BE2C (cell line): ENCODE measurements around the gene E2F3.

Source experiments
- DNase-seq: peaks from one replicate; pipeline ENCODE4 v3.0.0-alpha.2; 2020
- H3K27me3 ChIP-seq: fragments of 250-450 bp; sonication (Bioruptor Pico); 2 replicates; pipeline ENCODE4 v1.5.1; 2020; ENCODE audit warnings: mild to moderate bottlenecking
- H3K36me3 ChIP-seq: fragments of 250-450 bp; sonication (Bioruptor Pico); 2 replicates; pipeline ENCODE4 v1.5.1; 2020; ENCODE audit warnings: mild to moderate bottlenecking
- H3K4me1 ChIP-seq: fragments of 250-450 bp; sonication (Bioruptor Pico); 2 replicates; pipeline ENCODE4 v1.5.1; 2020
- H3K4me3 ChIP-seq: 2 replicates; pipeline ENCODE4 v1.5.1; 2011; ENCODE audit warnings: low read depth, low read length
- H3K9me3 ChIP-seq: fragments of 250-450 bp; sonication (Bioruptor Pico); 2 replicates; pipeline ENCODE4 v1.5.1; 2020
- TF ChIP-seq, protein P1 (sequence below): IDR thresholded peaks from 2 replicates; pipeline ENCODE4 v1.5.1; 2012; ENCODE audit warnings: mild to moderate bottlenecking, low read depth, low read length

E2F3 gene

DNA sequence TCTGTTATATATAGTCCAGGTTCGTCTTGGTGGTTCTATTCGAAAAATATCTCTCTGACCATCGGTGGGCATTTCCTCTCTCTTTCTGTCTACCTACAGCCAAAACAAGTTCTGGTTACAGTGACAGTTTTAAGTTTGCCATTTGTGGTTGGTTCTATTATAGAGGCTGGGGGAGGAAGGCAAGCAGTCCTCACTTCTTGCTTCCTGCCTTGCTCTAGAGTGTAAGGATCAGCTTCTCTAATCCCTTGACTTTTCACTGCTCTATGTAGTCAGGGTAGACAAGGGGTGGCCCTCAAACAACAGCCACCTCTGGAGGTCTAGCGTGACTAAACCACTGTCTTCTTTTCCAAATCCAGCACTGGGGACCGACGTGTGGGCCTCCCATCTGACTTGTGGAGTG is 16.1 kb downstream of the E2F3 start:
- Histone ChIP-seq H3K9me3 (no peaks in the 10 kb centered on the region), H3K4me1 (no peaks in the 10 kb centered on the region), H3K4me3 (no peak overlapping the region), H3K36me3 (peaks cover 17% of the 10 kb centered on the region), H3K27me3 (no peaks in the 10 kb centered on the region)
- TF ChIP-seq, protein P1, sequence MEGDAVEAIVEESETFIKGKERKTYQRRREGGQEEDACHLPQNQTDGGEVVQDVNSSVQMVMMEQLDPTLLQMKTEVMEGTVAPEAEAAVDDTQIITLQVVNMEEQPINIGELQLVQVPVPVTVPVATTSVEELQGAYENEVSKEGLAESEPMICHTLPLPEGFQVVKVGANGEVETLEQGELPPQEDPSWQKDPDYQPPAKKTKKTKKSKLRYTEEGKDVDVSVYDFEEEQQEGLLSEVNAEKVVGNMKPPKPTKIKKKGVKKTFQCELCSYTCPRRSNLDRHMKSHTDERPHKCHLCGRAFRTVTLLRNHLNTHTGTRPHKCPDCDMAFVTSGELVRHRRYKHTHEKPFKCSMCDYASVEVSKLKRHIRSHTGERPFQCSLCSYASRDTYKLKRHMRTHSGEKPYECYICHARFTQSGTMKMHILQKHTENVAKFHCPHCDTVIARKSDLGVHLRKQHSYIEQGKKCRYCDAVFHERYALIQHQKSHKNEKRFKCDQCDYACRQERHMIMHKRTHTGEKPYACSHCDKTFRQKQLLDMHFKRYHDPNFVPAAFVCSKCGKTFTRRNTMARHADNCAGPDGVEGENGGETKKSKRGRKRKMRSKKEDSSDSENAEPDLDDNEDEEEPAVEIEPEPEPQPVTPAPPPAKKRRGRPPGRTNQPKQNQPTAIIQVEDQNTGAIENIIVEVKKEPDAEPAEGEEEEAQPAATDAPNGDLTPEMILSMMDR = no peak
- DNase-seq = no peak

DNA sequence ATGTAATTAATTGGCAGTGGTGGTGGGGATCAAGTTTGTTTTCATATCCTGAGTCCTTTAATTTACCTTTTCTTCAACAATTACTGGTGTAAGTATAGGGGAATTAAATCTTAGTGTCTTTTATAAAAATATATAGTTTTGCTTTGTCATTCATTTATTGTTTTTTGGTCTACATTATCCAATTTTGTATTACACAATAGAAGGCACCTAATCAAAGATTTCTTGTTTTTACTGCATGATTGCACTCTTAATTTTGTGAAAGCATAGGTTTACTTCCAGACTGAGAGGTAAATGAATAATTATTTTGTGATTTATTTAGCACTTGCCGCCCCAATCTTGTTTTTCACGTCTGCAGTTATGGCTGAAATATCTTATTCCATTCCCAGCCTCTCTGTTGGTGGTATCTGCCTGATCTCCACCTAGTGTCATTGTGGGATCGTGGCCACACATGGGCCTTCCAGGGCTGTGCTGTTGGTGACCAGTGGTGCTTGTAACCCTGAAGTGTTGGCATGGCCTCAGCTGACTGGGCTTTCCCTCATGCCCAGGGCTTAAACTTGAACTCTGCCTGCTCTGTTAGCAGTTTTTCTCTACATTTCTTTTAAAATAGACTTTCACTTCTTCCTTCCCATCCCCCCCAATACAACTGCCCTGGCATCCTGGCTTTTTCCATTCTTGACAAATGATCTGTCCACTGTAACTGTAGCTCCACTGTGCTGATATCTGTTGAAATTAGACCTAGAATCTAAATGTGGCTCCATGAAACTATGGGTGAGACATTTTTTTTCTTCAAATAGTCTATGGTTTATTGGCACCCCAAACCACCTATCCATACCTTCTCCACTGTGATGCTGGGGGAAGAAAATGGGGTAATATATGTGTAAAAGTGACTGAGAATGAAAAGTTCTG is 24.8 kb downstream of the E2F3 start:
- Histone ChIP-seq H3K4me3 (no peak overlapping the region), H3K36me3 (peaks cover 30% of the 10 kb centered on the region), H3K9me3 (no peaks in the 10 kb centered on the region), H3K27me3 (no peaks in the 10 kb centered on the region), H3K4me1 (no peaks in the 10 kb centered on the region)
- DNase-seq = no peak
- TF ChIP-seq, protein P1 = no peak

DNA sequence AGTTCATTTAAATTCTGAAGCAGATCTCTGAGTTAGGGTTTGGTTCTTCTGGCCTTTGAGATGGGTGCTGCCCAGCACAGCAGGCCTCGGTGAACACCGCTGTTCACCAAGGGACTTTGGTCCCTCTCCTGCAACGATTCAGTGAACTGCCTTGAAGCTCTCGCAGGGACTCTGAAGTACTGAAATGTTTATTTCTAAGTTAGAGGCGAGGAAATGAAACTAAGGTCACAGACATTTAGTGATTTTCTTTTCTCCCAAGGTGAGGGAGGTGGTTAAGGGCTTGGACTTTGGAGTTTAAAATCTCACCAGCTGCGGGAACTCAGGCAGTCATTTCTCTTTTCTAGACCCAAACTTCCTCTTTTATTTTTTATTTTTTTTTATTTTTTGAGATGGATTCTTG is 26.2 kb downstream of the E2F3 start:
- no peak overlapping the region for H3K4me3 ChIP-seq
- TF ChIP-seq, protein P1 = no peak
- no peaks in the 10 kb centered on the region for H3K27me3 ChIP-seq
- no peaks in the 10 kb centered on the region for H3K4me1 ChIP-seq
- no peaks in the 10 kb centered on the region for H3K9me3 ChIP-seq
- DNase-seq = no peak
- H3K36me3 ChIP-seq = peaks cover 29% of the 10 kb centered on the region

DNA sequence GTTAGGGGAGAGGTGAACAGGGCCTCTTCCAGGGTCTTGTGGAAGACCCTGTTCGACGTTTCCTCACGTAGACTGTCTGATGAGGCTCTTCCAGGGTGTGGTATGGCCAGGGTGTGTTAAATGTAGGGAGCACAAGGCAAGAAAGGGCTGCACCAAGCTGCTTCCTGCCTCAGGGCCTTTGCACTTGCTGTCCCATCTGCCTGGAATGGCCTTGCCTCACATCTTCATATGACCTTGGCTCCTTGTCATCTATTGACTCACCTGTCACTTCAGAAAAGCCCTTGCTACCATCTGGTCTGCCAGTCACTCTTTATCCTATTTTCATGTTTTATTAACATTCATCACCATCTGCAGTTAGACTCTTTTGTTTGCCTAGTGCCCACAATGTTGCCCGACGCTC is 31.0 kb downstream of the E2F3 start:
- TF ChIP-seq, protein P1 = no peak
- H3K9me3 ChIP-seq = no peaks in the 10 kb centered on the region
- H3K36me3 ChIP-seq = peaks cover 25% of the 10 kb centered on the region
- H3K4me1 ChIP-seq = no peaks in the 10 kb centered on the region
- no peak overlapping the region for H3K4me3 ChIP-seq
- H3K27me3 ChIP-seq = no peaks in the 10 kb centered on the region
- no peak for DNase-seq

DNA sequence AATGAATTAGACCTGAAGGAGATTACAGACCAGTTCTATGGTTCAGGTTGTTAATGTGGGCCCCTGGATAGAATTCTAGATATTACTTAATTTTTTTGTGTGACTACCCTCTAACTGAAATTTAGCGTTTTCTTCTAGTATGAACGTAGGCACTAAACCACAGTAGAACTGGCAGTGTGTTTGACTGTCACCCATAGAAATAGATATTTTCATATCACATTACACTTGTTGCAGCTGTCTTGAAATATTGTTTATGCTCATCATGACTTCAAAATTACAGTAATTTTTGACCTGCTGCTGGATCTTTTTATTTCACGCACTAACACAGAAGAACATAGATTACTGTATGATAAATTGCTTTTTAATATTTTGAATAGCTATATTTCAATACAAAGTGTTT is 31.6 kb downstream of the E2F3 start:
- Histone ChIP-seq H3K9me3 (no peaks in the 10 kb centered on the region), H3K36me3 (peaks cover 23% of the 10 kb centered on the region), H3K4me1 (no peaks in the 10 kb centered on the region), H3K4me3 (no peak overlapping the region), H3K27me3 (no peaks in the 10 kb centered on the region)
- DNase-seq = no peak
- TF ChIP-seq, protein P1 = no peak

DNA sequence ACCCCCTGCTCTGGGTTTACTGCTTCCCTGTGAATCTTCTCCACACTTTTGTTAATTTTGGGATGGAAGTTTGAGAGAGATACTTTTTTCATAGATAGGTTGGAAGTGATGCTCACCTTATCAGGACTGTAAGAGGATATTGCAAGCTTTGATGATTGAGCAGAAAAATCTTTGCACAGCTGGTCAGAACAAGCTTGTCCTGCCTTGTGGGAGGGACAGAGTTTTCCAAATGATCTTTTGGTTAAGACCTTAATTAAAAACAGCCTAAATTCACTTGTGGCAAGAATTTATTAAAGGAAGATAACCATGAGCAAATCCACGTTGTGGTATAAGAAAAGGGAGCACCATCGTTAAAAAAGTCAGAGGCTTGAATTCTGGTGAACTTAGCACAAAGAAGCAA is 32.2 kb downstream of the E2F3 start:
- H3K4me3 ChIP-seq = no peak overlapping the region
- H3K9me3 ChIP-seq = no peaks in the 10 kb centered on the region
- no peak for DNase-seq
- no peaks in the 10 kb centered on the region for H3K4me1 ChIP-seq
- H3K36me3 ChIP-seq = peaks cover 25% of the 10 kb centered on the region
- H3K27me3 ChIP-seq = no peaks in the 10 kb centered on the region
- TF ChIP-seq, protein P1 = no peak
